Measurements from ENCODE around the gene GAB2.

GRCh38 chr11:78428266-78428636 is 10.6 kb upstream of the GAB2 start:
- TF ChIP-seq CTCF (conservative IDR thresholded peaks at IDR 0.05; ENCODE audit: low read length), result no peak
- no peak for TF ChIP-seq EZH2phosphoT487 (IDR thresholded peaks at IDR 0.05; ENCODE audit: borderline replicate concordance, low read depth, low read length)
